Lower lobe of right lung (tissue), 2 donors: ENCODE results near the gene CCHCR1. TPM values are rescaled to one million over a fixed set of nuclear protein-coding genes. Genes with fewer than 3 reads are reported as not detected.

Experiments used
- ATAC-seq, 2 donors: fragments of 200-7000 bp; cut with Tn5 transposase; one replicate each; pipeline ENCODE4 v1.9.1; 2020 to 2022; ENCODE audit warnings: mild to moderate bottlenecking in 2 of 2, moderate library complexity in 2 of 2
- DNase-seq: peaks from one replicate; pipeline ENCODE4 v3.0.0-alpha.2; 2020
- H3K27ac ChIP-seq: fragments of 200-600 bp; one replicate; pipeline ENCODE4 v1.8.0; 2022
- H3K27me3 ChIP-seq: fragments of 200-600 bp; one replicate; pipeline ENCODE4 v1.8.0; 2022; ENCODE audit warnings: low read depth
- H3K36me3 ChIP-seq: fragments of 200-600 bp; one replicate; pipeline ENCODE4 v1.8.0; 2022; ENCODE audit warnings: mild to moderate bottlenecking
- H3K4me1 ChIP-seq: fragments of 200-600 bp; one replicate; pipeline ENCODE4 v1.8.0; 2022
- H3K4me3 ChIP-seq: fragments of 200-600 bp; one replicate; pipeline ENCODE4 v1.8.0; 2022; ENCODE audit warnings: mild to moderate bottlenecking
- H3K9me3 ChIP-seq: fragments of 200-600 bp; one replicate; pipeline ENCODE4 v1.8.0; 2022
- CTCF ChIP-seq: fragments of 200-600 bp; IDR thresholded peaks from one replicate; pipeline ENCODE4 v1.8.0; 2022; ENCODE audit warnings: antibody characterized with exemption, mild to moderate bottlenecking
- intact Hi-C: fragments of 100-400 bp; cut with DNase I; formaldehyde crosslinking; loops from one replicate; pipeline ENCODE4 v1.11.0; 2022
- total RNA-seq: library from RNA; stranded (reverse); fragmentation: NEBNext Ultra II Directional; extraction: Animal tissue kit (Norgen Biotek cat#: 25700); gene quantifications from one replicate; pipeline ENCODE4 v1.2.1, GENCODE V29; 2021
- donor health status: DM: no; HTN: yes; CAD: no; lungs with severe emphysema.

Gene CCHCR1
- total RNA-seq, 1 donor from 2014 or later, result 16.5 TPM

DNA sequence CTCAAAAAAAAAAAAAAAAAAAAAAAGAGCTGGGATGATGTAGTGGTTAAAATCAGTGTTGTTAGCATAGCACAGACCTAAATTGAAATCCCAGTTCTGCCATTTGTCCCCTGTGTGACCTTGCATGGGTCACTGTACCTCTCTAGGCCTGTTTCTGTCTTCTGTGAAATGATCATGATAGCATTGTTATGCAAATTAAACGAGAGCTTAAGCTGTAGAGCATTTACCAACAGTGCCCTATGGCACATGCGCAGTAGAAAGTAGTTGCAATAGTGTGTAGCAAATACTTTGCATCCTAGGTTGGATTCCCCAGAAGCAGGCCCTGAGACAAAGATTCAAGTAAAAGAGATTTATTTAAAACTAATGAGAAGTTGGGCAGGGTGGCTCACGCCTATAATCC lies 26.0 kb downstream of the CCHCR1 start:
- Histone ChIP-seq H3K9me3 (no peaks in the 10 kb centered on the region), H3K4me3 (no peak overlapping the region), H3K36me3 (no peaks in the 10 kb centered on the region), H3K27me3 (no peaks in the 10 kb centered on the region), H3K4me1 (no peaks in the 10 kb centered on the region), H3K27ac (no peak overlapping the region)
- DNase-seq (no peak), ATAC-seq (no peak)
- intact Hi-C loops, result loop anchor here (10.0 kb wide), 1 partner anchor 233 kb away; no protein-coding TSS in a partner anchor
- no peak for TF ChIP-seq CTCF

DNA sequence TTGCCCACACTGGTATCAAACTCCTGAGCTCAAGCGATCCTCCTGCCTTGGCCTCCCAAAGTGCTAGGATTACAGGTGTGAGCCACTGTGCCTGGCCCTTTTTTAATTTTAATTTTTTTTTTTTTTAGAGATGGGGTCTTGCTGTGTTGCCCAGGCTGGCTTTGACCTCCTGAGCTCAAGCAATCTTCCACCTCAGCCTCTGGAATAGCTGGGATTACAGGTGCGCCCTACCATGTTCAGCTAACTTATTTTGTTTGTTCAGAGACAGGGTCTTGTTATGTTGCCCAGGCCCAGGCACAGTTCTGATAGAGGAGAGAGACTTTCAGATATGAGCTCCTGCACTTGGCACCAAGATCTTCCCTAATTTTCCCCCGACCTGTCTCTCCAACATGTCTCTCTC lies 26.9 kb downstream of the CCHCR1 start:
- no peaks in the 10 kb centered on the region for H3K36me3 ChIP-seq
- no peaks in the 10 kb centered on the region for H3K4me1 ChIP-seq
- DNase-seq, result no peak
- intact Hi-C loops, result loop anchor here (10.0 kb wide), 1 partner anchor 234 kb away; no protein-coding TSS in a partner anchor
- TF ChIP-seq CTCF, result no peak
- no peak overlapping the region for H3K27ac ChIP-seq
- no peaks in the 10 kb centered on the region for H3K27me3 ChIP-seq
- ATAC-seq, result no peak
- no peak overlapping the region for H3K4me3 ChIP-seq
- no peaks in the 10 kb centered on the region for H3K9me3 ChIP-seq

DNA sequence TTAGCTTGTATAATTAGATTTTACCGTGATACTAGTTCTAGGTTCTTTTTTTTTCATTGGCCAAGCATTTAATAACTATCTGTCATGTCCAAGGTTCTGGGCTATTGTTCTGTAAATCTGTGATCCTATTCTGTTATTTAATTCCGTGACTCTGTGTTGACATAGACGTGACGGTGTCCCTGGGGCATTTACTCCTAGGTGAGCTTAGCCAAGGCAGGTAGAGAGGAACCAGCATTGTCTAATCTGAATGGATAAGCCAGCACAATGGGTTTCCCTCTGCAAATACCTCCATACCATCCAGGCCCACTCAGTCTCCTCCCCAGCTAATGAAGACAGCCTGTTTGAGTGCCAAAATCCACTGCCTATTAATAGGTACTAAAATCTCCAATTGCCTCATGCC lies 28.5 kb downstream of the CCHCR1 start:
- no peak overlapping the region for H3K27ac ChIP-seq
- no peak for TF ChIP-seq CTCF
- H3K4me3 ChIP-seq, result no peak overlapping the region
- no peaks in the 10 kb centered on the region for H3K27me3 ChIP-seq
- peaks cover 5% of the 10 kb centered on the region for H3K4me1 ChIP-seq
- no peaks in the 10 kb centered on the region for H3K9me3 ChIP-seq
- no peaks in the 10 kb centered on the region for H3K36me3 ChIP-seq
- DNase-seq (no peak), ATAC-seq (no peak)
- intact Hi-C loops, result no loop called here

- DNase-seq (peak; percentile 70), ATAC-seq (peak; percentile 57 to 65)
- Histone ChIP-seq H3K27me3 (no peaks in the 10 kb centered on the region), H3K9me3 (no peaks in the 10 kb centered on the region), H3K4me1 (peaks cover 6% of the 10 kb centered on the region), H3K36me3 (no peaks in the 10 kb centered on the region), H3K27ac (no peak overlapping the region), H3K4me3 (no peak overlapping the region)
- TF ChIP-seq CTCF, result peak; percentile 88
- intact Hi-C loops, result no loop called here
Measured at GRCh38 chr6:31128093-31128676, 29.4 kb downstream of the CCHCR1 start.

- H3K36me3 ChIP-seq, result no peaks in the 10 kb centered on the region
- no peaks in the 10 kb centered on the region for H3K9me3 ChIP-seq
- H3K4me3 ChIP-seq, result no peak overlapping the region
- H3K4me1 ChIP-seq, result peaks cover 17% of the 10 kb centered on the region
- no peak for DNase-seq
- intact Hi-C loops, result no loop called here
- no peak for TF ChIP-seq CTCF
- H3K27ac ChIP-seq, result no peak overlapping the region
- no peak for ATAC-seq
- no peaks in the 10 kb centered on the region for H3K27me3 ChIP-seq
Measured at GRCh38 chr6:31126396-31127175, 31.0 kb downstream of the CCHCR1 start.
